NCI-H2107 treated with DMSO at 0.1 percent for 48 hours (cell line): ENCODE measurements around the gene PTEN.

Experiments
- DNase-seq: peaks from one replicate; lab custom pipeline; 2025; ENCODE audit not compliant: unreplicated experiment; lab: John Stamatoyannopoulos, UW

PTEN gene

DNA sequence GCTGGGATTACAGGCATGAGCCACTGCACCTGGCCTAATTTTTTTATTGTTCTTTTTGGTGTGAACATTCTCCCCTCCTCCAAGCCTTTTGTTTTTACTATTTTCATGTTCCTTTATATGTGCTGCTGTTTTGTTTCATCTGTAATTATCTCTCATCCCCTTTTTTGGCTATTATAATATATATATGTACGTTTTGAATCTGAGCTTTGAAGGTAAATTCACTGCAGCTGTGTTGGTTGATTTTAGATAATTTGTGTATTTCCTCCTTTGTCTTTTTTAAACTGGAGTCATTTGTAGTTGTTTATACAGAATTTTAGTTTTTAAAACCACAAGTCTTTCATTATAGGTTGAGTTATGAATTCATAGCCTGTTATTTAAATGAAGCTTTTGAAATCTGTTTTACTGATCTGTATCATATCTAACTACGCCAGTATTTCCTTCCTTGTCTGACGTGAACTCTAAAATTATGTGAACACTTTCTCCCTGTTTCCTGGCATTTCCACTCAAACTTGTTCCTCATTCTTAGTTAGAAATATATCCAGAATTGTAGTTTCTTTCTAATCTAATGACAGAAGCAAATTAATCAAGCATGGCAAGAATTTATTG, 54.9 kb downstream of the PTEN start:
- DNase-seq = no peak

DNA sequence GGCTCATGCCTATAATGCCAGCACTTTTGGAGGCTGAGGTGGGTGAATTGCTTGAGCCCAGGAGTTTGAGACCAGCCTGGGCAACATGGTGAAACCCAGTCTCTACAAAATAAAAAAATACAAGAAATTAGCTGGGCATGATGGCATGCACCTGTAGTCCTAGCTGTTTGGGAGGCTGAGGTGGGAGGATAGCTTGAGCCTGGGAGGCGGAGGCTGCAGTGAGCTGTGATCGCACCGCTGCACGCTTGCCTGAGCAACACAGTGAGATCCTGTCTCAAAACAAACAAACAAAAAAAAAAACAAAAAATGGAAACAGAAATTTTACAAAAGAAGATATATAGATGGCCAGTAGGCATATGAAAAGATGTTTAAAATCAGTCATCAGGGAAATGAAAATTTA, 57.1 kb downstream of the PTEN start:
- no peak for DNase-seq

DNA sequence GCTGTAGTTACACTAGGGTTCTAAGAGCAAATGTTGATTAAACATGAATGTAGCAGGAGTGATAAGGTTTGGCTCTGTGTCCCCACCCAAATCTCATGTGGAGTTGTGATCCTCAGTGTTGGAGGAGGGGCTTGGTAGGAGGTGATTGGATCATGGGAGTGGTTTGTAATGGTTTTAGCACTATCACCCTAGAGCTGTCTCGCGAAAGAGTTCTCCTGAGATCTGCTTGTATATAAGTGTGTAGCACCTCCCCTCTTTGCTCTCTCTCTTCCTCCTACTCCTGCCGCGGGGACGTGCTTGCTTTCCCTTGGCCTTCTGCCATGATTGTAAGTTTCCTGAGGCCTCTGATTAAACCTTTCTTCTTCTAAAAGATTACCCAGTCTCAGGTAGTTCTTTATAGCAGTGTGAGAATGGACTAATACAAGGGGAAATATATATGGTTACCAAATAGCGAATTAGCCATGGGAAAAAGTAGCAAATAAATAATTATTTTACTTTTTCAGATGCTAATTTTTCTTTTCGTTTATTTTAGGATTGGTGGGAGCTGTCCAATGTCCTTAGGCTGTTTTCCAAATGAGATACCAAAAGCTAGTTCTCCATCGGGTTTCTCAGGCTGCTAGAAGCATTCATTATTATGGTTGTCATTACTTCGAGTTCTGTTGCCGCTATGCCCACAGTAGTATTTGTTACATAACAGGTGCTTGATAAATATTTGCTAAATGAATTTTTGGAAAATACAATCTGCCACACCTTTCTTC, 58.7 kb downstream of the PTEN start:
- DNase-seq = no peak

DNA sequence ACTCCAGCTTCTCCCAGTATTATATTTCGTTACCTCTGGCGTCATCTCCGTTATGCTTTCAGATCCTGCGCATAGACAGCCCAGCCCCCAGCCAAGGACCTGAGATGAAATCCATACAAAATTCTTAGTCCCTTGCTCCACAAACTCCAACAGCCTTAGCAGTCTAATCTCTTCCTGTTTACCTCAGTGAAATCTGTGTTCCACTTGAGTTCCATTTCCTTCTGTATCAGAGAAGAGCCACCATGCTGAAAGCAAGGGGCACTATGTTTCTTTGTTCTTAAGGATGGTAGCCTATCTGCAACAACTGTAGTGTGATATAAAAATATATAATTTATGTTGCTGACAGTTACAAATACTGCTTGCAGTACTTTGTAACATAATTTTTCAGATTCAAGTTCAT, 59.8 kb downstream of the PTEN start:
- DNase-seq = no peak

DNA sequence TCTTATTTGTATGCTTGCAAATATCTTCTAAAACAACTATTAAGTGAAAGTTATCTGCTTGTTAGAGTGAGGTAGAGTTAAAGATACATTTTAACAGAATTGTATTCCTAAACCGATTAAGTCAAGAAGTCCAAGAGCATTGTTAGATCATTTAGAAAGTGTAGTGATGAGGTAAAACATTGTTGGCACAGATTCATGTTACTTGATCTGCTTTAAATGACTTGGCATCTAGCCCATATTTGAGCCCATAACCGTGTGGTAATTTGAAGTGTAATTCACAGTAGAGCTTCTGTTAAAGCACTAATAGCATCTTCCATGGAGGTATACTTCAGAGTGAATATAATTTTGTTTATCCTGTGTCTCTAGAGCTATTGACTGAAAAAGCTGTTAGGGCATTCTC, 62.1 kb downstream of the PTEN start:
- peak; percentile 94 for DNase-seq

DNA sequence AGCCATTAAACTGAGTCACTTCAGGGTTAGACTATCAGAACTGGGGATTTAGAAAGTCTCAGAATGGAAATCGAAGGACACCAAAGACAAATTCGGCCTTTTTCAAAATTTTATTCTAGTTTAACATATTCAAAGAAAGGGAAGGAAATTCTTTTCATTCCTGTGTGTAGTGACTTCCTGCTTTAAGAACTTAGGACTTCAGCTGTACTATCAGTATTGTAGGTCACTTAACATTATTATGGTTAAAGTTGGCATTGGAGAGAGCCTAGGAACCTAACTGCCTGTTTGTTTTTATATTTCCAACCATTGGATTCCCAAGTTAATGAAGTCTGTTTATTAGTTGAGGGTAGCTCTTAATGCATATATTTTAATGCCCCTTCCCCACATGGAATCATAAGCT, 63.7 kb downstream of the PTEN start:
- no peak for DNase-seq

DNA sequence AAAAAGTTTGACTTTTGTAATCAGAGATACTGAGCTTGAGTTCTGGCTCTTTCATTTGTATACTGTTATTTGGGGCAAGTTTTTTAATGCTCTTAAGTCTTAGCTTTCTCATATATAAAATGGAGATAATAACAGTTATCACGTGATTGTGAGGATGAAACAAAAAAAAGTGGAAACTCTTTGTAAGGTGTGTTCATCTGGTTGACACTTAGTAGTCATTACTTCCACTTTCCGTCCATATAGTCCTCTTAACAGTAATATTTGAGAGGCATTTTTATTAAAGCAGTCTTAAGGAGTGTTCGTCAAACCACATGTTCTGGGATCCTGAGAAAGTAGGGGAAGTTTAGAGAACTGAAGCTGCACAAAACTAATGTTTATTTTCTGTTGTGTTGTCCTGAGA, 65.6 kb downstream of the PTEN start:
- DNase-seq = no peak

DNA sequence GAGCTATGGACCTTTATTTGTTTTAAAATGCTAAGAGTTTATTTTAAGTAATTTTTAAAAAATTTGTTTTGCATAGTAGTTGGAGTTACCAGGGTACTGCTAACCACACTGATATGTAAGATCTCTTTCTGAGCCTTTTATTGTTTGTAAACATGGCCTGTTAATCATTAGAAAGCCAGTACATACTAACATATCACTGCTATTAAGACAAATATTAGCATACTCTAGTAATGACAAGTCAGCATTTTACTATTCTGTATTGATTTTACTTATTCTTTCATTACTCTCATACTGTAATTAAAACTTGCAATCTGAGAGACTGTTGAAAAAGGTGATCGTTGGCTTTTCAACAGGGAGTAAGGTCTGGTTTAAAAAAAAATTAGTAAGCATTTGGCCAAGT, 66.7 kb downstream of the PTEN start:
- no peak for DNase-seq

DNA sequence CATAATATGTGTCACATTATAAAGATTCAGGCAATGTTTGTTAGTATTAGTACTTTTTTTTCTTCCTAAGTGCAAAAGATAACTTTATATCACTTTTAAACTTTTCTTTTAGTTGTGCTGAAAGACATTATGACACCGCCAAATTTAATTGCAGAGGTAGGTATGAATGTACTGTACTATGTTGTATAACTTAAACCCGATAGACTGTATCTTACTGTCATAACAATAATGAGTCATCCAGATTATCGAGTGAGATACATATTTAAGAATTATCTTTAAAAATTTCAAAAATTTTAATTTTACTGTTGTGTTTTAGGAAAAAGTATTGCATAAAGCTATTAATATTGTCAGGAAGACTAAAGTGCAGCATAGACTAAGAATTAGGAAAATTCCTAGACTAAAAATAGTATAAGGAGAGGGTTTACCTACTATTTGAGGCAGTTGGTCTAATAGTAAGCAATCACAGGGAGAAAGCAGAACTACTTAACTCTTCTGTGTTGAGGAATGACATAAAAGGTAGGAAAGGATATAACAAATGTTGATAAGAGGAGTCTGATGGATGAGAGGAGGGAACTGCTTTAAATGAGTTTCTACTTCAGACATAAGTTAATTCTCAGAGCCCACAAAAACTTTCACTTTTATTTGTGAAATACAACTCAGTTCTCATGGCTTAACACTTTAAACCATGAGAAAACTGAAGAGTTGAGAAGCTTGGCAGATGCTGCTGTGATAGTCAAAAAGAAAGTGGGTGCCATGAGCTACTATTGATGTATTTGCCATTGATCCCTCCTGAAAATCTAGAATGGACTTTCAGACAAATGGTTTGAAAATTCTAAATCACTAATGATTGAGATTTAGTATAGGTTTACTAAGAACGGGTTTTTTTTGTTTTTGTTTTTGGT, 67.8 kb downstream of the PTEN start:
- no peak for DNase-seq

DNA sequence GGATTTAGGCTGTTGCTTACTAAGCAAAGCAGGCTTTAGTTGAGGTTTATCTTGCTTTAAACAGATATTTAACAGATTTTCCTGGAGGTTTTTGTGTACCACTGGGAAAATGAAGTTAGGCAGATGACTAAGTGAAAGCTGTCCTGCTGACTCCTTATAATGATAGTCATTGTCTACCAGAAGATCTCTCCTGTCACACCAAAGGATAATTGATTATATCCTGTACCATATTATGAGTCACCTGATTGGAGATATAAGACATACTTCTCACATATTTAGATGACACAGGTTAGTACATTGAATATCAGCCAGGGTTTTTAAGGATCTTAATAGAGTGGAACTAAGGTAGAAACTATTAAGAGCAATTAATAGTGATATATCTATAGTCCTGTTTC, 68.4 kb downstream of the PTEN start:
- DNase-seq = no peak

DNA sequence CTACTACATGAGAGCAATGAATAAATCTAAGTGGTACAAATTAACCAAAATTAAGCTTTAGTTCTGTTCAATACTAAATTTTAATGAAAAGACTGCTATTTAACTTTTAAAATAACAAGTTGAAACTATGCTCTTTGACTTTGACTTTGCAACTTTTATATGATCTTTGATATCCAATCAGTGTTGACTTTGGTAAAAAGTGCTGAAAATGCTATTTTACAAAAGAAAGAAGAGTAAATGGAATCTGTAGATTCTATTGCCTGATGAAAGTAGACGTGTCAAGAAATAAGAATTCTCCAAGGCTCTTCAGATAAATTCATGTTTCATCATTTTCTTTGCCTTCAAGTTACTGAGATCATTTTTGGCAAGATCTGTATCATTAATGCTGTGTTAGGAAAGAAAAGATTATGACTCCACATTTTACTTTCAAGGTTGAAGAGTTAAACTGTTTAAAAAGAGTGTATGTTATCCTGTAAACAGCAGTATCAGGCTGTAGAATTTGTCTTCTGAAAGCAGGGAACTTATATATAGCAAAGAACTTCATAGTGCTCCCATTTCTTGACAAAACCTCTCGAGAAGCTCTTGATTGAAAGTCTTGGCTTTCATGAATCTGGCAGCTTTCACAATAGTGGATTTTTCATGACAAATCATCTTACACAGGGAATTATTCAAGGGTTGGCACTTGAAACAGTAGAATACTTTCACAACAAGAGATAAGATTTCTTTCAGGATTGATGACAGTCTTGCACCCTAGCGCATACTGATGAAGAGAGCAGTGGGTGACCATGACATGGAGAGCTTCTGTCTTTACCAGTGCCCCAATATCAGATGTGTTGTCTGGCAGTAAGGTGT, 72.1 kb downstream of the PTEN start:
- no peak for DNase-seq

DNA sequence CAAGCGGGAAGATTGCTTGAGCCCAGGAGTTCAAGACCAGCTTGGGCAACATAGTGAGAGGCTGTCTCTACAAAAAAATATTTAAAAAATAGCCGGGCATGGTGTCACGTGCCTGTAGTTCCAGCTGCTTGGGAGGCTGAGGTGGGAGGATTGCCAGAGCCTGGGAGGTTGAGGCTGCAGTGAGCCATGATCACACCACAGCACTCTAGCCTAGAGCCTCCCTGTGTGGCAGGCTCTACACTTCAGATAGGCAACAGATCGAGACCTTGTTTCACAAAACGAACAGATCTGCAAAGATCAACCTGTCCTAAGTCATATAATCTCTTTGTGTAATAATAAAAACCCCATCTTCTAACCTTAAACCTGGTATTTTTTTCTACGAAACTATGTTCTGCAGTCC, 76.8 kb downstream of the PTEN start:
- no peak for DNase-seq

DNA sequence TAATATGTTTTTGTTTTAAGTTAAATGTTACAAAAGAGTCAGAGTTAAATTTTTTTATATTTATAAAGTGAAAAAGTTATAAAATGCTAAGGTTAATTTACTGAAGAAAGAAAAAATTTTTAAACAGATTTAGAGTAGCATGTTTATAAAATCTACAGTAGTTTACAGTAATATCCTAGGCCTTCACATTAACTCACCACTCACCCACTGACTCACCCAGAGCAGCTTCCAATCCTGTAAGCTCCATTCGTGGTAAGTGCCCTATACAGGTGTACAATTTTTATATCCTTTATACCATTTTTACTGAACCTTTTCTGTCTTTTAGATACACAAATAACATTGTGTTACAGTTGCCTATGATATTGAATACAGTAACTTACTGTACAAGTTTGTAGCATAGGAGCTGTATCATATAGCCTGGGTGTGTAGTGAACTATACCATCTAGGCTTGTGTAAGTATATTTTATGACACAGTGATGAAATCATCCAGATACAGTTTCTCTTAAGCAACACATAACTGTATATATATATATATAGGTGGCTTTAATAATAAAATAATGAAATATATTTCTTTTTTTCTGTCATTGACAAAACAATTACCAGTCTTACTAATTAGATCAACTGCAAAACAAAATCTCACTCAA, 79.6 kb downstream of the PTEN start:
- DNase-seq = no peak

DNA sequence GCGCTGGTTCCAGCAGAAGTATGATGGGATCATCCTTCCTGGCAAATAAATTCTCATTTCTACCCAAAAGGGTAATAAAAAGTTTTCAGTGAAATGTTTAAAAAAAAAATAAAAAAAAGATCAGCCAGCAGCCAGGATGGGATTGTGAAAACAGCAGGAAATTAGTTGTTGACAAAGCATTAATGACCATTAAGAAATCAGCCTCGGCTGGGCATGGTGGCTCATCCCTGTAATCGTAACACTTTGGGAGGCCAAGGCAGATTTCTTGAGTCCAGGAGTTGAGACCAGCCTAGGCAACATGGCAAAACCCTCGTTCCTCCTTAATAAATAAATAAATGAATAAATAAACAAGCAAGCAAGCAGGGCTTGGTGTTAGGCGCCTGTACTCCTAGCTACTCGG, 82.6 kb downstream of the PTEN start:
- DNase-seq = no peak

DNA sequence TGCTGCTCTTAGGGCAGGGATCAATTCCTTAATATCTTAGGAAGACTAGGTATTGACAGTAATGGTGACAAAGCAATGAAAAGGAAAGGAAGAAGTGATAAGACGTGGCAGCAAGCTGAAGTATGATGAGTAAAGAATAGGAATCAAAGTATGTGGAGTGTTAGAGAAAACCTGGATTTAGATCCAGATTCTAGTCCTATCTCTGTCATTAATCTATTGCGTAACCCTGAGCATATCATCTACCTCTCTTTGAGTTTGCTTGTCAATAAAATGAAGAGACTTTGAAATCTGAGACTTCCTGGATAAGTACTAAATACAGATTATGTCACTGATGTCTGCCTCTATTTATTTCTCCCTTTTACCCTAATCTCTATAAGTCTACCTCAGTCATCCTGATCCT, 89.2 kb downstream of the PTEN start:
- no peak for DNase-seq

DNA sequence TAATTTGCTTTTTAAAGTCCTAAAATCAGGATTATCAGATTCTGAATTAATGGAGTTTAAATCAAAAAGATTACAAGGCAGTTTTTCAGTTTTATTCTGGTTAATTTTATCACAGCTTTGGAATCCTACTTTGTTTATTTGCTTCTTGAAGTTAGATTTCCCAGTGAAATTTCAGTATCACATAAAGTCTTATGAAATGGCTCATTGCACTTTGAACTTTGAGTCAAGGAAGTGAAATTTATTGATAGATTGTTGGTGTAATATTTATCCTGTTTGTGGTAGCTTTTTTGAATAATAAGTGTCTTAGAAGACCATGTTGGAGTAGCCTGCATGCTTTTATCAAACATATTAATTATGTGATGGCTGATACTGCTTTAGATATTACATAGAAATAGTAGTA, 92.6 kb downstream of the PTEN start:
- DNase-seq = no peak

DNA sequence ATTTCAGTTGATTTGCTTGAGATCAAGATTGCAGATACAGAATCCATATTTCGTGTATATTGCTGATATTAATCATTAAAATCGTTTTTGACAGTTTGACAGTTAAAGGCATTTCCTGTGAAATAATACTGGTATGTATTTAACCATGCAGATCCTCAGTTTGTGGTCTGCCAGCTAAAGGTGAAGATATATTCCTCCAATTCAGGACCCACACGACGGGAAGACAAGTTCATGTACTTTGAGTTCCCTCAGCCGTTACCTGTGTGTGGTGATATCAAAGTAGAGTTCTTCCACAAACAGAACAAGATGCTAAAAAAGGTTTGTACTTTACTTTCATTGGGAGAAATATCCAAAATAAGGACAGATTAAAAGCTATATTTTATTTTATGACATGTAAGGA, 94.3 kb downstream of the PTEN start:
- DNase-seq = no peak

DNA sequence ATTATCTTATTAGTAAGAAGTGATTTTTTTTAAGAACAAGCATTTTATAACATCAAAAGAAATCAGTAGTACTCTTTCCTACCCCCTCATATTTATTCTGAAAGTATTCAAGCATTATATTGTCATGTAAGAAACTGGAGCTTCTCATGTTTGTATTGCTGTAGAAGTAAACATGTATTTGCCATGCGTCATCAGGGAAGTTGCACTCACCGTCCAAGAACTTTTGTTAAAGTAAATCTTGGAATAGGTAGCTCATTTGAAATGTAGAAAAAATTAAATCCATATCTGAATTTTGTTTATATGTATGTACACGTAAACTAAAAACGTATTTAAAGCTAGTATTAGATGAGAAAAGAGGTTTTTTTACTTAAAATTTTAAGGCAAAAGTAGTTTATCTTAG, 96.8 kb downstream of the PTEN start:
- DNase-seq = no peak

DNA sequence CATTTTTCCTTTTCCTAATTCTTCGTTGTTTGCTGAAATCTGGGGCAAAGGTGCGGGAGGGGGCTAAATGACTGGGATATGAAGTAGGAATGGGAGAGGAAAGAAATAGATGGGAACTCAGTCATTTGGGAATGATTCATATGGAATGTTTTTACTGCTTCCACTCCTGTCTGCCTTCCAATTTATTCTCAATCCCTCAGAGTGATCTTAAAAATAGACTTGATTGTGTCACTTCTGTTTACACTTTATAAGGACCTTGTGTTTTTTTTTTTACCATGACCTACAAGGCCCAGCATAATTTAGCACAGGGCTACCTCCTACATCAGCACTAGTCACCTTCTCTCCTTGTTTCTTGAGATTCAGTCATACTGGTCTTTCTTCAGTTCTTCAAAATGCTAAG, 97.9 kb downstream of the PTEN start:
- DNase-seq = no peak

DNA sequence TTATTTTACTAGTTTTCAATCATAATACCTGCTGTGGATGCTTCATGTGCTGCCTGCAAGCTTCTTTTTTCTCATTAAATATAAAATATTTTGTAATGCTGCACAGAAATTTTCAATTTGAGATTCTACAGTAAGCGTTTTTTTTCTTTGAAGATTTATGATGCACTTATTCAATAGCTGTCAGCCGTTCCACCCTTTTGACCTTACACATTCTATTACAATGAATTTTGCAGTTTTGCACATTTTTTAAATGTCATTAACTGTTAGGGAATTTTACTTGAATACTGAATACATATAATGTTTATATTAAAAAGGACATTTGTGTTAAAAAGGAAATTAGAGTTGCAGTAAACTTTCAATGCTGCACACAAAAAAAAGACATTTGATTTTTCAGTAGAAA, 103.0 kb downstream of the PTEN start:
- DNase-seq = no peak

DNA sequence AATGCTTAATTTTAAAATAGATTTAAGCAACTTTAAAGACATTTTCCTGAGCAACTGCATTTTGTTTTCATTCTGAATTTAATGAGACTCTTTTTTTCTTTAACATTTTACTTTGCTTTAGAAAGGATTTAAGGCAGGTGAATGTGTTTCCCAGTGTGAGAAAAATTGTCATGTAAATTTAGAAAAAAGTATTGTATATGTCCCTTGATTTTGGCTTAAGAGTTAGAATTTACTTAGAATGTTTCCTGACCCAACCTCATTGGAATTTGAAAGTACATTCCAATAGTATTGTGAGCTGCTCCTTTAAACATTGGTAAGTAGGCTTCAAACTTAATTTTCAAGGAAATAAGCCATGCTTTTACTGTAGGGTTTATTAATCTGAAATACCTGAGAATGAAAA, 110.2 kb downstream of the PTEN start:
- DNase-seq = no peak
